ENCODE measurements around the gene GDPD5.

GDPD5 gene

GRCh38 chr11:75469785-75470405 lies 55.8 kb downstream of the GDPD5 start:
- no peak for DNase-seq

- no peak for DNase-seq
Measured at GRCh38 chr11:75468534-75469340, 57.0 kb downstream of the GDPD5 start.

GRCh38 chr11:75467881-75468280 lies 57.9 kb downstream of the GDPD5 start:
- DNase-seq: no peak

GRCh38 chr11:75467311-75467710 lies 58.4 kb downstream of the GDPD5 start:
- DNase-seq: no peak

GRCh38 chr11:75465701-75466531 lies 59.8 kb downstream of the GDPD5 start:
- no peak for DNase-seq

- no peak for DNase-seq
Measured at GRCh38 chr11:75463106-75463774, 62.5 kb downstream of the GDPD5 start.

- no peak for DNase-seq
Measured at GRCh38 chr11:75462117-75462653, 63.6 kb downstream of the GDPD5 start.

GRCh38 chr11:75461151-75461550 lies 64.6 kb downstream of the GDPD5 start:
- no peak for DNase-seq

- DNase-seq: no peak
Measured at GRCh38 chr11:75456596-75457183, 69.1 kb downstream of the GDPD5 start.

- no peak for DNase-seq
Measured at GRCh38 chr11:75454987-75455386, 70.8 kb downstream of the GDPD5 start.

- no peak for DNase-seq
Measured at GRCh38 chr11:75453916-75454655, 71.7 kb downstream of the GDPD5 start.

GRCh38 chr11:75450826-75451821 lies 74.6 kb downstream of the GDPD5 start:
- DNase-seq: no peak

- no peak for DNase-seq
Measured at GRCh38 chr11:75450236-75450635, 75.5 kb downstream of the GDPD5 start.

GRCh38 chr11:75449776-75450175 lies 76.0 kb downstream of the GDPD5 start:
- no peak for DNase-seq

- DNase-seq: no peak
Measured at GRCh38 chr11:75449271-75449670, 76.5 kb downstream of the GDPD5 start.

- DNase-seq: no peak
Measured at GRCh38 chr11:75447415-75447814, 78.3 kb downstream of the GDPD5 start.

GRCh38 chr11:75445315-75445953 lies 80.3 kb downstream of the GDPD5 start:
- DNase-seq: peak; percentile 23

GRCh38 chr11:75443043-75443442 lies 82.7 kb downstream of the GDPD5 start:
- no peak for DNase-seq

GRCh38 chr11:75442161-75442885 lies 83.4 kb downstream of the GDPD5 start:
- no peak for DNase-seq

All from SHP77 treated with DMSO at 0.1 percent for 48 hours (cell line).